Adrenal gland (tissue), 5 donors: ENCODE results near the gene IRS4.

ENCODE experiments used
- POLR2A ChIP-seq, 2 donors: fragments of 450-650 bp; IDR thresholded peaks; one replicate each; pipeline ENCODE4 v1.6.1; 2017; ENCODE audit warnings: antibody characterized with exemption in 2 of 2, mild to moderate bottlenecking in 2 of 2, moderate library complexity in 1 of 2
- TF ChIP-seq, protein P1 (sequence below), 6 experiments: fragments of 450-650 bp in 4 of 6; fragments of 200-600 bp in 2 of 6; sonication (generic) in 1 of 6; IDR thresholded peaks; 1 replicate in 5 of 6; 2 replicates in 1 of 6; pipeline versions ENCODE4 v1.5.1 to v1.8.0; 2016 to 2021; ENCODE audit warnings: antibody characterized with exemption in 6 of 6, mild to moderate bottlenecking in 2 of 6, moderate library complexity in 1 of 6
- donor health status: DM: no; HTN: no; CAD: no.

DNA sequence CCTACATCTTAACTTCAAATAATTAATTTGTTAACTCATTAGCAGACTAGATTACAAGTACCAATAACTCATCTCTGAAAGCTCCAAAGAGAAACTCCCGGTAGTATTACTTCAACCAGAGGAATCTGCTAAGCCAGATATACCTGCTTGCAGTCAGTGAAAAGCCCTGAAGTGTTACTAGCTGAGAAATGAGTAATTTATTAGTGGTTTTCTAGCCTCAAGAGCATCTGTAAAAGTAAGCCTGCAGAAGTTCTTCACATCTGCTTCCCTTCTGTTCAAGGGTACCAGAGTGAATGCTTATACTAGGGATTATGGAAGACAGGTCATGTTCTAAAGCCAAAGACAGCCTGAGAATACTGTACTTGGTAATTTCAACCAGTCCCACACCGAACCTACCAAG lies 34.7 kb downstream of the IRS4 start:
- TF ChIP-seq, protein P1, sequence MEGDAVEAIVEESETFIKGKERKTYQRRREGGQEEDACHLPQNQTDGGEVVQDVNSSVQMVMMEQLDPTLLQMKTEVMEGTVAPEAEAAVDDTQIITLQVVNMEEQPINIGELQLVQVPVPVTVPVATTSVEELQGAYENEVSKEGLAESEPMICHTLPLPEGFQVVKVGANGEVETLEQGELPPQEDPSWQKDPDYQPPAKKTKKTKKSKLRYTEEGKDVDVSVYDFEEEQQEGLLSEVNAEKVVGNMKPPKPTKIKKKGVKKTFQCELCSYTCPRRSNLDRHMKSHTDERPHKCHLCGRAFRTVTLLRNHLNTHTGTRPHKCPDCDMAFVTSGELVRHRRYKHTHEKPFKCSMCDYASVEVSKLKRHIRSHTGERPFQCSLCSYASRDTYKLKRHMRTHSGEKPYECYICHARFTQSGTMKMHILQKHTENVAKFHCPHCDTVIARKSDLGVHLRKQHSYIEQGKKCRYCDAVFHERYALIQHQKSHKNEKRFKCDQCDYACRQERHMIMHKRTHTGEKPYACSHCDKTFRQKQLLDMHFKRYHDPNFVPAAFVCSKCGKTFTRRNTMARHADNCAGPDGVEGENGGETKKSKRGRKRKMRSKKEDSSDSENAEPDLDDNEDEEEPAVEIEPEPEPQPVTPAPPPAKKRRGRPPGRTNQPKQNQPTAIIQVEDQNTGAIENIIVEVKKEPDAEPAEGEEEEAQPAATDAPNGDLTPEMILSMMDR (IDR thresholded peaks at IDR 0.05): no peak
- no peak for TF ChIP-seq POLR2A (IDR thresholded peaks at IDR 0.05)
